ENCODE data around the gene OR6C65. TPM values are rescaled to one million over a fixed set of nuclear protein-coding genes. Genes with fewer than 3 reads are reported as not detected.
"Not testable (repeated sequence)": the region's sequence is repeated elsewhere in the genome, so short reads cannot be mapped to it uniquely, and the experiment has no call there.

Gene OR6C65
- total RNA-seq (not detected), total RNA-seq (0 reads per million in 2 donors)

GRCh38 chr12:55400229-55400628 lies at the start of gene OR6C65:
TSS of gene OR6C65 (plus strand) at chr12:55400529. CDS start at chr12:55400529, 0 bp downstream.
- no peaks in the 10 kb centered on the region for H3K4me1 Mint-ChIP-seq
- ATAC-seq, result no peak
- H3K4me3 Mint-ChIP-seq, result no peak within 1 kb of the TSS
- DNase-seq, result no peak
- no peak within 1 kb of the TSS for H3K27ac Mint-ChIP-seq
- H3K36me3 Mint-ChIP-seq (ENCODE audit: low read depth), result peaks cover 3% of the 10 kb centered on the region
- H3K9me3 ChIP-seq (ENCODE audit: control insufficient read depth, low read length, poor library complexity, severe bottlenecking), result no peaks in the 10 kb centered on the region
- peaks cover 29% of the 10 kb centered on the region for H3K27me3 Mint-ChIP-seq

DNA sequence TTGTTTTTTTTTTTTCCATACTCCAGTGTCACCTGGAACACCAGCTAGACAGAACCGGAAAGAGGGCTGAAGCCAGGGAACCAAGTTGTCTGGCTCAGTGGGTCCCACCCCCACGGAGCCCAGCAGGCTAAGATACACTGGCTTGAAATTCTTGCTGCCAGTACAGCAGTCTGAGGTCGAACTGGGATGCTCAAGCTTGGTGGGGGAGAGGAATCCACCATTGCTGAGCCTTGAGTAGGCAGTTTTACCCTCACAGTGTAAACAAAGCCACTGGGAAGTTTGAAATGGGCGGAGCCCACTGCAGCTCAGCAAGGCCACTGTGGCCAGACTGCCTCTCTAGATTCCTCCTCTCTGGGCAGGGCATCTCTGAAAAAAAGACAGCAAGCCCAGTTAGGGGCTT lies 45.0 kb upstream of the OR6C65 start:
- H3K9me3 ChIP-seq (ENCODE audit: control insufficient read depth, low read length, poor library complexity, severe bottlenecking); H3K36me3 Mint-ChIP-seq (ENCODE audit: low read depth); H3K4me1 Mint-ChIP-seq; H3K4me3 Mint-ChIP-seq; ATAC-seq; H3K27ac Mint-ChIP-seq; DNase-seq: not testable (repeated sequence)
- H3K27me3 Mint-ChIP-seq, result peaks cover 25% of the 10 kb centered on the region

DNA sequence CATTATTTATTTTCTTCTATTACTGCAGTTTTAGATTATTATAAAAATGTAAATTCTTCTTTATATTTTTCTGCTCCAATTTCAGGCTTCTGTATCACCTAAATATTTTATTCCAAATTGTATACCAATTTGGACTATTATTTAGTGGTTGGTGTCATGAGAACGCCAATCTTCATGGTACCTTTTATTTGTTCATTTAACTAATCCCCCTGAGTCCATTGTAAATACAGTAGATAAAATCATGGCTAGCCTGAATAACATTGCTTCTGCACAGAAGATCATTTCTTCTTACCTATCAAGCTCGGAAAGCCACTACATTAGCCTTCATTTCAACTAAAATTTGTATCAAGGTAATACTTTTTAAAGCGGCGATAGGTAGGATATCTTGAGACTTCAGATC lies 37.7 kb upstream of the OR6C65 start, which contains the start of gene OR6C75:
Gene OR6C75, plus strand, starts transcription at position 301 of the 400 bp plus-strand sequence. CDS start 2,136 bp downstream, outside the sequence.
- Mint-ChIP-seq H3K36me3 (ENCODE audit: low read depth) (no peaks in the 10 kb centered on the region), H3K4me1 (no peaks in the 10 kb centered on the region), H3K4me3 (no peak within 1 kb of the TSS), H3K27me3 (peaks cover 25% of the 10 kb centered on the region), H3K27ac (no peak within 1 kb of the TSS)
- no peaks in the 10 kb centered on the region for H3K9me3 ChIP-seq (ENCODE audit: control insufficient read depth, low read length, poor library complexity, severe bottlenecking)
- ATAC-seq, result no peak
- no peak for DNase-seq

DNA sequence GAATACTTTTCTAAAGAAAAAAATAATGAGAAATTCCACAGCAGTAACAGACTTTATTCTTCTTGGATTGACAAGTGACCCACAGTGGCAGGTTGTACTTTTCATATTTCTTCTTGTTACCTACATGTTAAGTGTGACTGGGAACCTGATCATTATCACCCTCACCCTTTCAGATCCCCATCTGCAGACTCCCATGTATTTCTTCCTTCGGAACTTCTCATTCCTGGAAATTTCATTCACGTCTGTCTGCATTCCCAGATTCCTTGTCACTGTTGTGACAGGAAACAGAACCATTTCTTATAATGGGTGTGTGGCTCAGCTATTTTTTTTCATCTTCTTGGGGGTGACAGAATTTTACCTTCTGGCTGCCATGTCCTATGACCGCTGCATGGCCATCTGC lies 35.2 kb upstream of the OR6C65 start:
- Mint-ChIP-seq H3K27ac (no peak overlapping the region), H3K27me3 (peaks cover 32% of the 10 kb centered on the region), H3K4me1 (no peaks in the 10 kb centered on the region), H3K36me3 (ENCODE audit: low read depth) (no peaks in the 10 kb centered on the region), H3K4me3 (no peak overlapping the region)
- H3K9me3 ChIP-seq (ENCODE audit: control insufficient read depth, low read length, poor library complexity, severe bottlenecking), result no peaks in the 10 kb centered on the region
- ATAC-seq (no peak), DNase-seq (no peak)

DNA sequence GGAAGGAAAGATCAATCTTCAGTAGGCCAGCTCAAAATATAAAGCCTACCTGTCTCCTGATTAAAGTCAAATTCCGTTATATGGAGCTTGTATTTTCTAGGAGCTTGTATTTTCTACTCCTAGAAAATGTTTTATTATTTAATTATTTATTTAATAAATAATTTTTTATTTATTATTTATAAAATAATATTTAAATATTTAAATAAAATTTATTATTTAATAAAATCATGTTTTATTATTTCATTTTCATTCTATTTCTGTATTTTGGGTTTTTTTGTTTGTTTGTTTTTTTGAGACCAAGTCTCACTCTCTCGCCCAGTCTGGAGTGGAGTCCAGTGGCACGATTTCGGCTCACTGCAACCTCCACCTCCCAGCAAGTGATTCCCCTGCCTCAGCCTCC lies 27.8 kb upstream of the OR6C65 start:
- ATAC-seq (no peak), DNase-seq (no peak)
- Mint-ChIP-seq H3K36me3 (ENCODE audit: low read depth) (no peaks in the 10 kb centered on the region), H3K4me3 (no peak overlapping the region), H3K27ac (no peak overlapping the region), H3K27me3 (peaks cover 26% of the 10 kb centered on the region), H3K4me1 (no peaks in the 10 kb centered on the region)
- no peaks in the 10 kb centered on the region for H3K9me3 ChIP-seq (ENCODE audit: control insufficient read depth, low read length, poor library complexity, severe bottlenecking)

- Mint-ChIP-seq H3K4me1 (no peaks in the 10 kb centered on the region), H3K27ac (no peak overlapping the region), H3K36me3 (ENCODE audit: low read depth) (no peaks in the 10 kb centered on the region), H3K4me3 (no peak overlapping the region), H3K27me3 (peaks cover 18% of the 10 kb centered on the region)
- no peak for ATAC-seq
- DNase-seq, result no peak
- no peaks in the 10 kb centered on the region for H3K9me3 ChIP-seq (ENCODE audit: control insufficient read depth, low read length, poor library complexity, severe bottlenecking)
These were observed 14.4 kb upstream of the OR6C65 start for GRCh38 chr12:55385891-55386290.

GRCh38 chr12:55392032-55392795 lies 8.1 kb upstream of the OR6C65 start:
- Mint-ChIP-seq H3K4me3 (no peak overlapping the region), H3K4me1 (no peaks in the 10 kb centered on the region), H3K27me3 (peaks cover 23% of the 10 kb centered on the region), H3K36me3 (ENCODE audit: low read depth) (no peaks in the 10 kb centered on the region), H3K27ac (no peak overlapping the region)
- H3K9me3 ChIP-seq (ENCODE audit: control insufficient read depth, low read length, poor library complexity, severe bottlenecking), result no peaks in the 10 kb centered on the region
- no peak for ATAC-seq
- DNase-seq, result no peak

DNA sequence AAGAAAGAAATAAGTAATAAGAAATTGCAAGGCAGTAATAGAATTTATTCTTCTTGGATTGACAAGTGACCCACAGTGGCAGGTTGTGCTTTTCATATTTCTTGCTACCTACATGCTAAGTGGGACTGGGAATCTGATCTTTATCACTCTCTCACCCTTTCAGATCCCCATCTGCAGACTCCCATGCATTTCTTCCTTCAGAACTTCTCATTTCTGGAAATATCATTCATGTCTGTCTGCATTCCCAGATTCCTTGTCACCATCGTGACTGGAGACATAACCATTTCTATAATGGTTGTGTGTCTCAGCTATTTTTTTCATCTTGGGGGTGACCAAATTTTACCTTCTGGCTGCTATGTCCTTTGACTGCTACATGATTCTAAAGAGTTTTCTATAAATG lies 4.0 kb upstream of the OR6C65 start:
- no peak overlapping the region for H3K4me3 Mint-ChIP-seq
- no peak overlapping the region for H3K27ac Mint-ChIP-seq
- peaks cover 44% of the 10 kb centered on the region for H3K27me3 Mint-ChIP-seq
- no peaks in the 10 kb centered on the region for H3K4me1 Mint-ChIP-seq
- H3K36me3 Mint-ChIP-seq (ENCODE audit: low read depth), result peaks cover 3% of the 10 kb centered on the region
- no peak for ATAC-seq
- no peak for DNase-seq
- no peaks in the 10 kb centered on the region for H3K9me3 ChIP-seq (ENCODE audit: control insufficient read depth, low read length, poor library complexity, severe bottlenecking)

- H3K27ac Mint-ChIP-seq, result no peak overlapping the region
- ATAC-seq (no peak), DNase-seq (no peak)
- H3K27me3 Mint-ChIP-seq, result peaks cover 4% of the 10 kb centered on the region
- H3K36me3 Mint-ChIP-seq (ENCODE audit: low read depth), result no peaks in the 10 kb centered on the region
- H3K9me3 ChIP-seq (ENCODE audit: control insufficient read depth, low read length, poor library complexity, severe bottlenecking), result no peaks in the 10 kb centered on the region
- no peaks in the 10 kb centered on the region for H3K4me1 Mint-ChIP-seq
- no peak overlapping the region for H3K4me3 Mint-ChIP-seq
These were observed 7.5 kb downstream of the OR6C65 start for GRCh38 chr12:55407866-55408265.

- not testable (repeated sequence) for H3K36me3 Mint-ChIP-seq (ENCODE audit: low read depth); H3K4me1 Mint-ChIP-seq; ATAC-seq; DNase-seq; H3K27ac Mint-ChIP-seq; H3K4me3 Mint-ChIP-seq; H3K9me3 ChIP-seq (ENCODE audit: control insufficient read depth, low read length, poor library complexity, severe bottlenecking)
- peaks cover 13% of the 10 kb centered on the region for H3K27me3 Mint-ChIP-seq
These were observed 8.8 kb downstream of the OR6C65 start for GRCh38 chr12:55409133-55409532.

DNA sequence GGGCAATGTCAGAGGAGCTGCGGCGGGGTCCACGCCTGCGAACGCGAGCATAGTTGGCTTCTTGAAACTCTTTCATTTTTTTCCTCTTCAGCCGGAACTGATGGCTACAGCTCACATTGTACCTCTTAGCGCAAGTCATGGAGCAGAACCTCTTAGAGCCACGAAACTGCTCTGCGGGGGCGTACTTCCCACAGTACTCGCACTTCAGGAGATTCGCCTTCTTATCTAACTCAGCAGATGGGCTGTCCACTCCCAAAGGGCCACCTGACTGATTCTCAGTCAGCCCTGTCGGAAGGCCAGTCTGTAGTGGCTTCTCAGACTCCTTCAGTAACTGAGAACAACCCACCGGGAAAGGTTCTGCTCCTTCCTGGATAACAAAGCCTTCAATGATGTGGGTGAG lies 11.8 kb downstream of the OR6C65 start:
- not testable (repeated sequence) for H3K4me1 Mint-ChIP-seq; DNase-seq; H3K9me3 ChIP-seq (ENCODE audit: control insufficient read depth, low read length, poor library complexity, severe bottlenecking); ATAC-seq; H3K27ac Mint-ChIP-seq; H3K36me3 Mint-ChIP-seq (ENCODE audit: low read depth); H3K4me3 Mint-ChIP-seq
- H3K27me3 Mint-ChIP-seq, result peaks cover 37% of the 10 kb centered on the region

GRCh38 chr12:55413498-55414388 lies 13.4 kb downstream of the OR6C65 start:
- H3K27ac Mint-ChIP-seq; H3K9me3 ChIP-seq (ENCODE audit: control insufficient read depth, low read length, poor library complexity, severe bottlenecking); H3K4me1 Mint-ChIP-seq; ATAC-seq; H3K4me3 Mint-ChIP-seq; DNase-seq; H3K36me3 Mint-ChIP-seq (ENCODE audit: low read depth): not testable (repeated sequence)
- H3K27me3 Mint-ChIP-seq, result peaks cover 53% of the 10 kb centered on the region

GRCh38 chr12:55414396-55414823 lies 14.1 kb downstream of the OR6C65 start:
- peaks cover 59% of the 10 kb centered on the region for H3K27me3 Mint-ChIP-seq
- not testable (repeated sequence) for ATAC-seq; H3K36me3 Mint-ChIP-seq (ENCODE audit: low read depth)

More at GRCh38 chr12:55414396-55414823, 14.1 kb downstream of the OR6C65 start:
- not testable (repeated sequence) for H3K27ac Mint-ChIP-seq; H3K9me3 ChIP-seq (ENCODE audit: control insufficient read depth, low read length, poor library complexity, severe bottlenecking); H3K4me1 Mint-ChIP-seq; DNase-seq
- H3K4me3 Mint-ChIP-seq, result peak overlapping the region; percentile 31

All from T-helper 17 cell (primary cell).